Right lung (tissue), 5 donors: ENCODE data around the gene GFRA1. TPM values are rescaled to one million over a fixed set of nuclear protein-coding genes. Genes with fewer than 3 reads are reported as not detected.
A peak's percentile ranks its signal among the peaks of the same experiment; 100 is the strongest.

Experiments used
- DNase-seq, 2 donors: peaks; one replicate each; pipeline ENCODE4 v3.0.0-alpha.2; 2013
- polyA plus RNA-seq, 5 donors: library from polyadenylated mRNA; unstranded; fragments of 120-200 nt; gene quantifications; one replicate each; pipeline versions ENCODE4 v1.2.1 to v1.2.3, GENCODE V29; 2013; ENCODE audit warnings: inconsistent platforms in 1 of 5, low replicate concordance in 1 of 5; ENCODE audit not compliant: insufficient read length in 5 of 5, insufficient read depth in 1 of 5

Gene GFRA1
- polyA plus RNA-seq, 5 donors, result 2.2 to 5.3 (median 3.5) TPM

DNA sequence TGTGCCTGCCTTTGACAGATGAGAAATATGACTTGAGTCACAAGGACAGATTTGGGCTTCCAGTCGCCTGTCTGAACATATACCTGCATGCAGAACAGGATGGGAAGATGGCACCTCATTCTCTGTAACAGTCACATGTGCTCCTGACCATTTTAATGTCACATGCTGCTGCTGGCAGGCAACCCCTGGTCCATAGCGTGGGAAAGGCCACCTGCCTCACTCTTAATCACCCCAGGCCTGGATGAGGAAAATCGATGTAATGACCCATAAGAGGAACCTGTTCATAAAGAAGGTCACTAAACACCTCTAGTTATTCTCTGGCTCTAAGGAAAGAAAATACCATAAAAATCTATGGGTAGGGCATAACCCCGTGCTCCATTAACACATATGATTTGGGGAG is 110.2 kb downstream of the GFRA1 start:
- no peak for DNase-seq

GRCh38 chr10:116160271-116160670 is 112.7 kb downstream of the GFRA1 start:
- no peak for DNase-seq

GRCh38 chr10:116159197-116159596 is 113.8 kb downstream of the GFRA1 start:
- no peak for DNase-seq

GRCh38 chr10:116158036-116158435 is 115.0 kb downstream of the GFRA1 start:
- DNase-seq, result no peak

DNA sequence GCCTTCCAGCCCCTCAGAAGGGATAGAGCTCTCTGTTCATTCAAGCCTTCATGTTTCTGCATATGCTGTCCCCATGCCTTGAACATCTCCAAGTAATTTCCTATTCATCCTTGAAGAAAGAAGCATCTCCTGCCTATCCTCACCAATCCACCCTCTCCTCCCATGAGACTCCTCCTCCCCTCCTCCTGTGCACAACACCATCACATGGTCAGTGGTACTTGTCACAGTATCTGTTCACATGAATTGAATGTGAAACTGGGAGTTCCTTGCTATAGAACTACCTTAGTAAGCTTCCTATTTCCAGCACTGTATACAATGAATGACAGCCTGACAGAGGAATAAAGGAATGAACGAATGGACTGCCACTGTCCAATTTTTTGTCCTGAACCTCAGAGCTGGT is 115.5 kb downstream of the GFRA1 start:
- DNase-seq, result no peak

- no peak for DNase-seq
Measured at GRCh38 chr10:116156819-116157218, 116.2 kb downstream of the GFRA1 start.

GRCh38 chr10:116155191-116155590 is 117.8 kb downstream of the GFRA1 start:
- DNase-seq, result no peak

DNA sequence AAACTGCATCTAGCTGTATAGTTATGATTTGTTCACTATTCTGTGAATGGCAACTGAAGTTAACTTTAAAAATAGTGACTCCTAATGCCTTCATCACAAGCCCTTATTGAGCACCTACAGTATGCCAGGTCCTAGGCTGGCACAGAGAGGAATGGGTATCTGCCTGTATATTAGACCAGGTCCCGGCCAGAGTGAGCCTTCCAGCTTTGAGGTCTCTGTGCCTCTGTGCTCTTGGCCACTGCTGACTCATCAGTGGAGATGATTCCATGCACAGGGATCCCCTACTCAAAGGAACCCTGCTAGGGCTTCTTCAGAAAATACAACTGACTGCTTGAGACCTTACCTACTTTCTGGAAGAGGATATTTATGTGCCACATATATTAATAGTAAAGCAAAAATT is 118.4 kb downstream of the GFRA1 start:
- no peak for DNase-seq

GRCh38 chr10:116151076-116151475 is 121.9 kb downstream of the GFRA1 start:
- DNase-seq, result no peak

GRCh38 chr10:116150606-116151005 is 122.4 kb downstream of the GFRA1 start:
- no peak for DNase-seq

DNA sequence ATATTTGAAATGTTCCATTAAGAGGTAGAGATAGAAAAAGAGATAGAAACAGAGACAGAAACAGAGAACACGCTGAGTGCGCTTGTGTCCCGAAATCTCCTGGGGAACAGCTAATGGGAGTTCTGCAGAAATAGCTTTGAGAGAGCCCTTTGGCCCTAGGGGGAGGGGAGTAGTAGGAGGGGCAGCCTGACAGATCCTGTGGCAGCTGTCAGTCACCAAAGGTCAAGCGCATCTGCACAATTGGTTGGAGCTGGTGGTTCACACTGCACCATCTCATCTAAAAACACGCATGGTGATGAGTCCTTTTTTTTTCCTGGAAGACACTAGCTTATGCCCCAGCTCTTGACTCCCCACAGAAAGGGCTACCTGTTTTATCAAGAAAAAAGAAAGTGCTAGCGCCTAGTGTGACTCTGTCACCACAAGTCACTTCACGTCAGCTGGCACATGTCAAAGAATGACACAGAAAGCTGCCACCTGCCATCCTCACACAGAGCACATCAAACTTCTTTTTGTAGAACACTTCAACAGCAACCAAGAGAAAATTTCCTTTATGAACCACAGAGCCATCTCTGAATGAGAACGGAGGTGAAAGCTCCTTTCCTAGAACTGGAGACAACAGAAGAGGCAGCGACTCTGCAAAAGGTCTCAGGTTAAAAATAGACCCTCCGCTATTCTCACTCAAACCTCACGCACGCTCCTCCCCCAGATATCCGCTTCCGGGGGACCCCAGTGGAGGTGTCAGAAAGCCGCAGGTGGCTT is 125.7 kb downstream of the GFRA1 start:
- no peak for DNase-seq

- DNase-seq, result no peak
Measured at GRCh38 chr10:116146372-116147140, 126.5 kb downstream of the GFRA1 start.

GRCh38 chr10:116143673-116144222 is 129.3 kb downstream of the GFRA1 start:
- DNase-seq, result no peak

DNA sequence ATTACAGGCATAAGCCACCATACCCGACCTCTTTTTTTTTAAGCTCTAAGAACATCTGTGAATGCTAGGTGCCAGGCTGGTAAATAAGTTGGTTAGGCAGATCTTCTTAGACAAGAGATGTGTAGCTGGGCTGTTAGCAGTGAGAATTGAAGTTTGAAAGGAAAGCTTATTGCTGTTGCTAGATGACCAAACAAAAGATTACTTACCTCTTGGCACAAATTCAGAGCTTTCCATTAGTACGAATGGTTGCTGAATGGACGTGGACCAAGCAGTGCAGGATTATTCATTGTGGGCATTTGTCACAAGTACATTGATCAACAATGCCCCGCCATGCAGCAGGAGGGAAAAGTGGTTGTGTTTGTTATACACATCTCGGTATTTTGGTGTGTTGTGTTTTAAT is 131.2 kb downstream of the GFRA1 start:
- DNase-seq, result no peak

DNA sequence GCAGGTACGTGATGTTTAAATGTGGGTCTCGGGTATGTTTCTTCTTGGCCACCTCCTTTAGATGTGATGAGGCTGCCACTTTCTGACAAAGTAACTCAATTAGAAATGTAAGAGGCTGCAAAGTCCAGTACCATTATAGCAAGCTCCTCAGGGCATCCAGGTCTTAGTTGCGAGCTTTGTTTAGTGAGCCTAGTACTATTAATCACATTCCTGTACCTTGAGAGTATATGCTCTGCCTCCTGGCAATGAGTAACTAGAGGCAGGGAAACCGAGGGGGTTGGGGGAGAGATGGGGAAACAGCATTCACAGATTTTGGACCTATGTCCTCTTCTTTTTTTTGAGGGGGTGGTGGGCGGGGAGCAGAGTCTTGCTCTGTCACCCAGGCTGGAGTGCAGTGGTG is 131.8 kb downstream of the GFRA1 start:
- DNase-seq, result no peak

- DNase-seq, result no peak
Measured at GRCh38 chr10:116139886-116140285, 133.1 kb downstream of the GFRA1 start.

DNA sequence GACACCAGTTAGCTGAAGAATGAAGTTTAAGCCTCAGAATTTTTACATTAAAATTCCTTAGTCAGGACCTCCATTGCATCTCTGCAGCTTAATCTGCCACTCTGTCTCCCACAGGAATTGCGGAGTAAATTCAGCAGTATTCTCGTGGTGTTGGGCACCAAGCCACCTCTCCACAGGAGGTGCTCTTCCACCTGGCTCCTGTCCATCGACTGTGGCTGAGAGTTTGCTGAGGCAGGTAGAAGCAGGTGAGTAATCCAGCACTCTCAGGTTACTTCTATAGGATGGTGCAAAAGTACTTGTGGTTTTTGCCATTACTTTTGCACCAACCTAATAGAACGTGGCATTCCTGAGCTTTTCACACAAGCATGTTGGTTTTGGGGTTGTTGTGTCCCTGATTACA is 134.1 kb downstream of the GFRA1 start:
- DNase-seq, result no peak

DNA sequence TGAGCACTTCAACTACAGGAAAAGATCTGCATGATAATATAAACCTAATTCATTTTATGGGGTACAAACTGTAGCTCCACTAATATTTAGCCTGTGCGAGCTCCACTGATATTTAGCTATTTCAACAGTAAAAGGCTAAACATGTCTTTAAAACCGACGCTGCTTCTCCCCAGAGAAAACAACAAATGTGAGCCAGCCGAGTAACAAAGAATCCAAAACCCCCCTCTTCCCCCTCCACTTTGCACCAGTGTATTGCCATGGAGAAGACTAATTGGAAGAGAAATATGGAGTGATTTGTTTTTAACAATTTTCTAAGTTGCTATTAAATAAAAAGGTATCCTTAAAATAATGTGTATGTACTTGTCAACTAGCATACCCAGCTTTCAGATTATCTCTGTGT is 136.7 kb downstream of the GFRA1 start:
- no peak for DNase-seq

GRCh38 chr10:116134322-116134721 is 138.7 kb downstream of the GFRA1 start:
- DNase-seq, result no peak

- no peak for DNase-seq
Measured at GRCh38 chr10:116133634-116134033, 139.4 kb downstream of the GFRA1 start.

DNA sequence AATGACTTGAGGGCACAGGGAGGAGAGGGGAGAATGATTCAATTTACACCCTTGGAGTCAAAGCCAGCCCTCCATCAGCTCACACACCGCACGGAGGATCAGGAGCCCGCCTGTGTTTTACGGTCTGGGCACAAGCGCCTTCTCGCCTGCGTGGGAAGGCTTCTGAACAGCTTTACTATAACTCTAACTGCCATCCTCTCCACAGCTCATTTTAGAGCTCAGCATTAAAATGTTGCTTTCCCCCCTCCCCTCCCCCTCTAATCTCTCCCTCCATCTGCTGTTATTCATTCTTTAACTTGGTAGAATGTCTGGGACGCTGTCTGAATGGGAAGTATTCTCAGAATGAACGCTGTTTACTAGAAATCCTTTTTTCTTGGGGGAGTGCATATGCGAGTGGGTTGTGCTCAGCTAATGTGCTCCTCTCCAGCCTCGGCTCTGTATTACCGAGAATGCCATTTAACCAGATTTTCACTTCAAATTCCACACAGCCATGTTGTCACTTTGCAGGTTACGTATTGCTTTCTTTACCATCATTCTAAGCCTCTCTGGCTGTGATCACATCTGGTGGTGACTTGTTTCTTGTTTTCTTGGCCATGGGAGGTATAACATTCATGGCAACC is 140.1 kb downstream of the GFRA1 start:
- peak; percentile 10 for DNase-seq

DNA sequence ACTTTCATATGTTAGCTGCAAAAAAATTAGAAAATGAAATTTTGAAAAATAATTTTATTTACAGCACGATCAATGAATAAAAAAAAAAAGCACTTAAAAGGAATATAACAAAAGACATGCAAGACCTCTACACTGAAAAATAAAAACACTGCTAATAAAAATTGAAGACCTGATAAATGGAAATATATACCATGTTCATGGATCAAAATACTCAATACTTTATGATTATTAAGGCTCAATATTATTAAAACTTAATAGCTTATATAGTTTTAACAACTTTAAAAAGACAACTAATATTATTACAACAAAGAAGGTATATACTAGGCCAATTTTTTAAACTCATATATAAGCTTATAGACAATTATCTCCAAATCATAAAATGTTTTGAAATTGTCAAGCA is 143.0 kb downstream of the GFRA1 start:
- no peak for DNase-seq
